Ureter (tissue), 1 donor: ENCODE measurements around the gene ZNF565. TPM values are rescaled to one million over a fixed set of nuclear protein-coding genes. Genes with fewer than 3 reads are reported as not detected.
"Not testable (repeated sequence)": the region's sequence is repeated elsewhere in the genome, so short reads cannot be mapped to it uniquely, and the experiment has no call there.

Source experiments
- DNase-seq: peaks from one replicate; pipeline ENCODE4 v3.0.0-alpha.2; 2020; ENCODE audit warnings: low spot score
- total RNA-seq: library from RNA; stranded (reverse); gene quantifications from one replicate; pipeline ENCODE4 v1.2.4, GENCODE V29; 2023
- donor health status: DM: yes; HTN: yes; CAD: no.

The ZNF565 gene
- total RNA-seq, 1 donor from 2014 or later: 7.5 TPM

DNA sequence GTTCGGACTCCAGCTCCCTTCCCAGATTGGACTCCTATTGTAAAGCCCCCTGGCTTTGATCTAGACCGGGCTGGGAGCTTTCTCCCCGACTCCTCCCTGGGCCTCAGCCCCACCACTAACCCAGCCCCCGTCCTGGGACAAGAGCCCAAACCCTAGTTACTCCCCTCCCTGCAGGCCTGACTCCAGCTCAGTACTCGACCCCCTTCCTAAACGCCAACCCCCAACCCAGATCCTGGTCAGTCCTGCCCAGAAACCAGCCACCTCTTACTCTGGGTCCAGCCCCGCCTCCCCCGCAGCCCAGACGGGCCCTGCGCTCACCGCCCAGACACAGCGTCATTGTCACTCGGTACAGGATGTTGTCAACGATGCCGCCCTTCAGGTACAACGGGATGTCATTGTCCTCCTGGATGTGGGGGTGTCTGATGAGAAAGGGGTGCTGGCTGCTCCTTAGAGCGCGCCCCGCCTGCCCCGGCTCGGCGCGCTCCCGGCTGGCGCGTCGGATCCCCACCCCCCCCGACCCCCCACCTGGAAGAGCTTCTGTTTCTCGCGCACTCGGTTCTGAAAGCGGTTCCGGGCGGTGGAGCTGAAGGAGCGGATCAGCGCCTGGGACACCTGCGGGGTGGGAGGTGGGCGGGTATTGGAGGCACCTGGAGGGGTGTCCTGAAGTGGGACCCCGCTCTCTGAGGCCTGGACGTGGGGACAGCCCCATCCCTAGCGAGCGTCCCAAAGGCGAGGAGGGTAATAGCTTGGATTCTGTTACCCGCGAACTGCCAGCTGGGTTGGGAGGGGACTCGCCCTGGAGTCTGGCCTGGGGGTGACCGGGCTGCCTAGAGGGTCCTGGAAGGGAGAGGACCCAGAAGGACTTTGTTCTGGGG lies 63.1 kb downstream of the ZNF565 start:
- no peak for DNase-seq

DNA sequence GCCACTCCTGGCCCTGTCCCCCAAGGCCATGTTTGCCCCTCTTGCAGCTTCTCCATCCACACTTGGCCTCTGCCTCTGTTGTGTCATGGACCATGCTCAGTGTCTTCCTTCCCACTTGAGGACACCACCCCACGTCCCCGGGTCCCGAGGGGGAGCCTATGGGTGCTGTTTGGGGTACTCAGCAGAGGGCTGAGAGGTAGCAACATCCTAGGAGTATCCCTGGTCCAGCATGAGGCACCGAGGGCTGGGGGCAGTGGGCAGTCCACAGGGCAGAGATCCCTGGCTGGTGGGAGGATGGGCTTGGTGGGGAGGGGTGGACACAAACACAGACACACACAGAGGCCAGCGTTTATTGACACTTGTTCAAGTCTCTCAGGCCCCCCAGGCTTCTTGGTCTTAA lies 63.9 kb downstream of the ZNF565 start:
- DNase-seq: no peak

DNA sequence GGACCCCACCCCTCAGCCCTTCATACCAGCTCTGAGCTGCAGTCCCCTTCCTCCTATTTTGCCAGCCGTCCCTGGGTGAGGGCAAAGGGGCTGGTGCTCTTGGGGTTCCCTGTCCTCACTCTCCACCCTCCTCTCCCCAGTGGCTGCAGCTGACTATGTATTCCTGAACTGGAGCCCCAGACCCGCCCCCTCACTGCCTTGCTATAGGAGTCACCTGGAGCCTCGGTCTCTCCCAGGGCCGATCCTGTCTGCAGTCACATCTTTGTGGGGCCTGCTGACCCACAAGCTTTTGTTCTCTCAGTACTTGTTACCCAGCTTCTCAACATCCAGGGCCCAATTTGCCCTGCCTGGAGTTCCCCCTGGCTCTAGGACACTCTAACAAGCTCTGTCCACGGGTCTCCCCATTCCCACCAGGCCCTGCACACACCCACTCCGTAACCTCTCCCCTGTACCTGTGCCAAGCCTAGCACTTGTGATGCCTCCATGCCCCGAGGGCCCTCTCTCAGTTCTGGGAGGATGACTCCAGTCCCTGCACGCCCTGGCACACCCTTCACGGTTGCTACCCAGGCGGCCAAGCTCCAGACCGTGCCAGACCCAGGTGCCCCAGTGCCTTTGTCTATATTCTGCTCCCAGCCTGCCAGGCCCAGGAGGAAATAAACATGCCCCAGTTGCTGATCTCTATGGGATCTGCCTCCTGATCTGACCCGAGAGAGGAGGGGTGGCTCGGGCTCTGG lies 64.6 kb downstream of the ZNF565 start:
- DNase-seq: no peak

DNA sequence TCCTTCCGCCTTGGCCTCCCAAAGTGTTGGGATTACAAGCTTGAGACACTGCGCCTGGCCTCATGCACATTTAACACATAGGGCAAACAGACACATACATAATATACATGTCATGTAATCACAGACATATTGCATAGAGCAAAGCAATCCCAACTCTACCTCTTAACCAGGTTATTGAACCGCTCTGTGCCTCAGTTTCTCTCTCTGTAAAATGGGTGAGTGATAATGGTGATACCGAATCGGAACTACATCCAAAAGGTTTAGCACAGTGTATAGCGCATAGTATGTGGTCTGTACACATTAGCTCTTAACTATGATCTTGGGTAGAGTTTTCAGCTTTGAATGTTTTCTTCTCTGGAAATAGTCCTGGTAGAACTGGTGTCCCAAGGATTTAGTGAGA lies 69.8 kb downstream of the ZNF565 start:
- DNase-seq: no peak

DNA sequence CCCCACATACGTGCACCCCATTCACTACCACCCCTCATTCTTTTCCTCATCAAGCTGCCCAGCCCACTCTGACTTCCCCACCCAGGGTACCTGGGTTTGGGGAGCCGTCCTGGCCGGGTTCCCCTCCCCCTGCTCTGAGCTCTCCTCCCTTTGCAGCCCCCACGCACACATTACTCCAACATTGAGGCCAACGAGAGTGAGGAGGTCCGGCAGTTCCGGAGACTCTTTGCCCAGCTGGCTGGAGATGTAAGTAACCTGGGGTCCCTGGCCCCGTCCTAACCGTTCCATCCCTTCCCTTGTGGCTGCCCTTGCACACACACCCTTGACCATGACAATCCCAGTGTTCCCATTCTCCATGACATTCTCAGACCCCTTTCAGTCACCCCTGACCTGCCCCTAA lies 72.0 kb downstream of the ZNF565 start:
- DNase-seq: no peak

DNA sequence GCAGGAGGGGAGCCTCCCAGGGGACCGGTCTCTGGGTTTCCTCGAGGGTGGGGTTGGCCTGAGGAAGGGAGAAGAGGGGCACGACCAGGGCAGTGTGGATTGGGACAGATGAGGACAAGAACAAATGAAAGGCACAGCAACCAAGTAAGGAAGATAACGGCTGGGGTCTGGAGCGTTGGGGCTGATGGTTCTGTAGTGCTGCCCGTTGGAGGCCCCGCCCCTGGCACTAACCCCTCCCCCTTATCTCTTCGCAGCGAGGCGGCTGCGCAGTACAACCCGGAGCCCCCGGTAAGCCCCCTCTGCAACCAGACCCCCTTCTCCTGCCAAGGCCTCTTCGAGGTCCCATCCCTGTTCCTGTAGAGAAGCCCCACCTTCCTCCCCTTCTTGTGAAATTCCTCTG lies 72.4 kb downstream of the ZNF565 start:
- no peak for DNase-seq

DNA sequence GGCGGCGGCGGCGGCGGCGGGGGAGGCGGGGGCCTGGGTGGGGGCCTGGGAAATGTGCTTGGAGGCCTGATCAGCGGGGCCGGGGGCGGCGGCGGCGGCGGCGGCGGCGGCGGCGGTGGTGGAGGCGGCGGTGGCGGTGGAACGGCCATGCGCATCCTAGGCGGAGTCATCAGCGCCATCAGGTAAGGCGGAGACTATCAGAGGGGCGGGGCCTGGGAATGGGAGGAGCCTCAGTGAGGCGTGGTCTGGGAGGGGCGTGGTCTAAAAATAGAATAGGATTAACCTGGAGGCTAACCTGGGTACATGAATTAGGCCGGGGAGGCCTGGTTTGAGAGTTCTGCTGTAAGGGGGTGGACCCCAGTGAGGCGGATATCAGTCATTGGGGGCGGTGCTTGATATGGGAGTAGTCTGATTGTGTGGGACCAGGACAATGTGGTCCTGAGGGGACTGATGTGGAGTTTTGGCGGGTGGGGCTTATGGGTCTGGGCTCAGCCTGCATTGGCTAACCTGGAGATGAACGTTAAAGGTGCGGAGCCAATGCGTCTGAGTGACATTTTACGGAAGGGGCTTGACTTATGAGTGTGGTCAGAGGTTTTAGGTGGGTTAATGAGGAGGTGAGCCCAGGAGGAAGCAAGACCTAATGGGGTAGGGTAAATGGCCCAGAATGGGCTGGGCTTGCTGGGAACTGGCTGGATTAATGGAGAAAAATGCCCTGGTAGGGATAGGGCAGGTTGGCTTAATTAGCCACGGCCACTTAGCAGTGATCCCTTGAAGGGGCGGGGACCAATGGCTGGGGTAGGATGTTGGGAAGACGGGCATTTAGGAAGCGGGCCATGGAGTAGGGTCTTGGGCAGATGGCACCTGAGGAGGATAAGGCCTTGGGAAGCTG lies 73.2 kb downstream of the ZNF565 start:
- peak; percentile 91 for DNase-seq

DNA sequence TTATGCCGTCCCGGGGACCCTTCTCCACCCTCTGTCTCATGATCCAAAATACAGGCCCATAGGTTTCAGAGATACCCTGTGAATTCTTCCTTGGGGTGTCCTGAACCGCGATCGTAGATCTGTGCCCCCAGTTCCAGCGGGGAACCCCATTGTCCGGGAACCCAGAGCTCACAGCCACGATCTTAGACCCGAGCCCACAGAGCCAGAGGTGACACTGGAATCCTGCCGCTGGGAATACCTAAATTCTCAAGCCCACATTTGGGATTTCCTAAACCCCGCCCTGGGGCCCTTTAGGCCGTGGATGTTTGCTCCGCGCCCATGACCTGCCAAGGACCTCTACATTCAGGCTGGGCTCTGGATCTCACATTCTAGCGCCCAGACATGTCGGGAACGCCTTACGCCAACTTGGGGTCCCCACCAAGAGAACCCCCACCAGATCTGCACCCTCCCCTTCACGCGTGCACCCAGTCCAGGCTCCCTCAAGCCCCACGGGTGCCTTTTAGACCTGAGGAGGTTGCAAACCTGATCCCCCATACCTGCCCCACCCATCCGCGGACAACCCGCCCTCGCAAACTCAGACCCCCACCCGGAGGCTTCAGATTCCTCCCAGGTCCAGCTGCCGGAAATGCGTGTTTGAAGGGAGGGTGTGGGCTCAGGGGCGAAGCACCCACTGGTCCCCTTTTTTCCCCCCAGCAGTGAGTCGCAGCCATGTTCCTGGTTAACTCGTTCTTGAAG lies 74.0 kb downstream of the ZNF565 start:
- peak; percentile 65 for DNase-seq

DNA sequence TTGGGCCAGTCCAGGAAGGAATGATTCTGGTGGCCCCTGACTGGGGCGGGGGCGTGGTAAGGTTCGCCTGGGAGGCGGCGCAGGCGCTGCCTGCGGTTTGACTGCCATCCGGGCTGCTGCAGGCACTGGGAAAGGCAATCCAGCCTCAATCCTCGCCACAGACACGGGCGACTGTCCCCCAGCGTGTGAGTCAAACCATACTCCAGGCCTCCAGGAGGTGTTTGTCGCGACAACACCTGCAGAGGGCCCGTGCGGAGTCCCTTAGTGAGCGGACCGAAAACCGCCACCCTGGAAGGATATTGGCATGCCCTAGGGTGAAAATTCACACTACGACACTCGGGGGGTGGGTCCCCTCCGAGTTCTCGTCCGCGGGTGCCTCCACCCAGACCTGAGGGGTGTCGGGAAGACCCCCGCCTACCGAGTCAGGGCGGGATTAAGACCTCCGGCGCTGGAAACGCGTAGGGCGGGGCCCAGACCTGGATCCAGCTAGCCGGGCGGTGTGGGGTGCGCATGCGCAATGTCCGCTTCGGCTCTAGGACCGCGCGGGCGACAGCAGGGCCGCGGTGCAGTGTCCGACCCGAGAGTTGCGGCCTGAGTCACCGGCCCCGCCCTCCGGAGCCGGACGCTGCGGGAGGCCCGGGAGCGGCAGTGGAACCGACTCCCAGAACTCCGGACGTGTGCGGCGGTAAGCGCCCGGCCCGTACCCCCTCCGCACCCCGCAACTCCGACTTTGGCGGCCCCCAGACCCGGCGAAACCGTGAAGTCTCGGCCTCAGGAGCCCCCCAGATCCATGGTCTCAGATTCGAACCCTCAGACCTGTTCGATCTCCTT lies 74.8 kb downstream of the ZNF565 start, which contains the start of gene CAPNS1:
Gene CAPNS1 (plus strand): TSS at position 594 of the 831 bp plus-strand sequence. CDS start 946 bp downstream, outside the sequence.
- DNase-seq: peak; percentile 97

DNA sequence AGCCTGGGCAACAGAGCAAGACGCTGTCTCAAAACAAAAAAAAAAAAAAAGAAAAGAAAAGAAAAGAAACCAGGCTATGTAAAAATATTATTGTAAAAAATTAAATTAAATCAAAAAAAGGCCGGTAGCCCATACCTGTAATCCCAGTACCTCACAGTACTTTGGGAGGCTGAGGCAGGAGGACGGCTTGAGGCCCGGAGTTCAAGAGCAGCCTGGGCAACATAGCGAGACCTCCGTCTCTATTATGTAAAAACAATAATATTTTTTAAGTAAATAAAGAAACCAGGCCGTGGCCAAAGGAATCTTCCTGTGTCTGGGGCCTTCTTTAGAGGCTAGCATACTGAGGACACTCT lies 75.4 kb downstream of the ZNF565 start:
- no peak for DNase-seq

DNA sequence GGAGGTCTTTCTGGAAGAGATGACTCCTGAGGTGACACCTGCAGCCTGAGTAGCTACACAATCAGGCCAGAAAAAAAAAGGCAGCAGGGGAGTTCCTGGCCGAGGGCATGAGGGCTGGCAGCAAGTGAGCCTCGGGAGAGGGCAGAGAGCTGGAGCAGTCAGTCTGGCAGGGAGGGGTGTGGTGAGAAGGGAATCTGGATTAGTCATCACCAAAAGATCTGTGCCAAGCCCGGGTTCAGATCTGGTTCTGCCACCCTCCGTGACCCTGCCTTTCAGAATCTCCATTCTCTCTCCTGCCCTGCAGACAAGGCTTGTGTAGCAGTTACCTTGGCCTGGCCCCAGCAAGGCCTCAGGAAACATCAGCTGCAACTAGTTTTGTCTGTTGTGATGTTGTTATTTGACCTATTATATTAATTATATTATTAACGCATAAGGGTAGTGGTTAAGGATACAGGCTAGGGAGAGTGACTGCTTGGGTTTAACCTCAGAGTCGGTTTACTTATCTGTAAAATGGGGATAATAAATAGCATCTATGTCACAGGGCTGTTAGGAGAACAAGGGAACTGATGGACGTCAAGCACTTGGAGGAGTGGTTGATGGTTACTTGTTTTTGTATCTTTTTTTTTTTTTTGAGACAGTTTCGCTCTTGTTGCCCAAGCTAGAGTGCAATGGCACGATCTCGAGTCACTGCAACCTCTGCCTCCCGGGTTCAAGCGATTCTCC lies 77.3 kb downstream of the ZNF565 start:
- peak; percentile 89 for DNase-seq

DNA sequence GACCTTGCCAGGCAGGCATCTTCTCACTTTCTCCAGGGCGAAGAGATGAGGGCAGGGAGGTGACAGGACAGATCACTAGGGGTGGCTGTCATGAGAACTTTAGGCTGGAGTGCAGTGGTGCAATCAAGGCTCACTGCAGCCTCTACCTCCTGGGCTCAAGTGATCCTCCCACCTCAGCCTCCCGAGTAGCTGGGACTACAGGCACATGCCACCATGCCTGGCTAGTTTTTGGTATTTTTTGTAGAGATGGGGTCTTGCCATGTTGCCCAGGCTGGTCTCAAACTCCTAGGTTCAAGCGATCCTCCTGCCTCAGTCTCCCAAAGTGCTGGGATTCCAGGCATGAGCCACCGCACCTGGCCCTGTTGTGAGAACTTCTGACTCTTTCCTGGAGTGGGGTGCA lies 79.6 kb downstream of the ZNF565 start:
- DNase-seq: not testable (repeated sequence)

Other genes with a start within 250 kb of the ZNF565 start
- gene SDHAF1, start 219.5 kb downstream of the ZNF565 start, total RNA-seq: 13.8 TPM
- 4.1 TPM for gene SYNE4, start 205.9 kb downstream of the ZNF565 start, total RNA-seq
- gene ALKBH6, start 200.5 kb downstream of the ZNF565 start, total RNA-seq: 23.8 TPM
- gene CLIP3, start 181.8 kb downstream of the ZNF565 start, total RNA-seq: 14.9 TPM
- gene THAP8, start 160.4 kb downstream of the ZNF565 start, total RNA-seq: 3.8 TPM
- gene WDR62, start 159.8 kb downstream of the ZNF565 start, total RNA-seq: 1.6 TPM
- gene OVOL3, start 103.5 kb downstream of the ZNF565 start, total RNA-seq: not detected
- gene POLR2I, start 99.8 kb downstream of the ZNF565 start, total RNA-seq: 49.6 TPM
- 117 TPM for gene TBCB, start 99.2 kb downstream of the ZNF565 start, total RNA-seq
- gene CAPNS1, start 74.6 kb downstream of the ZNF565 start, total RNA-seq: 649 TPM
- 66.7 TPM for gene COX7A1, start 62.2 kb downstream of the ZNF565 start, total RNA-seq
- gene ZNF146, start 441 bp upstream of the ZNF565 start, total RNA-seq: 70.3 TPM
- gene ZFP14, start 164.5 kb upstream of the ZNF565 start, total RNA-seq: 11.9 TPM
- 10.2 TPM for gene ZFP82, start 204.0 kb upstream of the ZNF565 start, total RNA-seq